SK-N-SH treated with all-trans-retinoic acid at 6 μM for 48 hours (cell line): Measurements from ENCODE around the gene CRABP1.

ENCODE experiments used
- ATAC-seq: fragments of 200-7000 bp; cut with Tn5 transposase; 3 replicates; pipeline ENCODE4 v1.9.1; 2020; ENCODE audit warnings: mild to moderate bottlenecking, moderate library complexity
- ARNTL ChIP-seq: fragments of 450-650 bp; formaldehyde crosslinking; IDR thresholded peaks from 2 replicates; pipeline ENCODE4 v1.5.0; 2020; ENCODE audit warnings: low read depth, mild to moderate bottlenecking, moderate library complexity, borderline replicate concordance
- BACH2 ChIP-seq: fragments of 250-450 bp; sonication (Bioruptor Pico); IDR thresholded peaks from 2 replicates; pipeline ENCODE4 v1.9.0; 2021; ENCODE audit warnings: mild to moderate bottlenecking, borderline replicate concordance
- CSDC2 ChIP-seq: fragments of 250-450 bp; sonication (Bioruptor Pico); IDR thresholded peaks from 2 replicates; pipeline ENCODE4 v1.5.0; 2020; ENCODE audit warnings: mild to moderate bottlenecking, moderate library complexity
- CSRNP3 ChIP-seq: fragments of 250-450 bp; sonication (Bioruptor Pico); IDR thresholded peaks from 2 replicates; pipeline ENCODE4 v1.5.1; 2021; ENCODE audit warnings: mild to moderate bottlenecking, moderate library complexity
- ESRRG ChIP-seq: fragments of 250-450 bp; sonication (Bioruptor Pico); IDR thresholded peaks from 2 replicates; pipeline ENCODE4 v1.6.1; 2021; ENCODE audit warnings: mild to moderate bottlenecking
- GLIS3 ChIP-seq: fragments of 250-450 bp; sonication (Bioruptor Pico); IDR thresholded peaks from 2 replicates; pipeline ENCODE4 v1.5.0; 2020; ENCODE audit warnings: mild to moderate bottlenecking, moderate library complexity
- ISL1 ChIP-seq: fragments of 250-450 bp; sonication (Bioruptor Pico); IDR thresholded peaks from 2 replicates; pipeline ENCODE4 v2.1.2; 2022; ENCODE audit warnings: mild to moderate bottlenecking, moderate library complexity
- OSR1 ChIP-seq: fragments of 250-450 bp; sonication (Bioruptor Pico); IDR thresholded peaks from 2 replicates; pipeline ENCODE4 v1.8.0; 2022; ENCODE audit warnings: moderate library complexity, mild to moderate bottlenecking, inconsistent platforms
- PATZ1 ChIP-seq: fragments of 250-450 bp; sonication (Bioruptor Pico); IDR thresholded peaks from 2 replicates; pipeline ENCODE4 v1.8.0; 2020; ENCODE audit warnings: mild to moderate bottlenecking, moderate library complexity, borderline replicate concordance
- PPARA ChIP-seq: fragments of 250-450 bp; sonication (Bioruptor Pico); IDR thresholded peaks from 2 replicates; pipeline ENCODE4 v1.5.0; 2020; ENCODE audit warnings: mild to moderate bottlenecking, borderline replicate concordance
- RARB ChIP-seq: fragments of 250-450 bp; sonication (Bioruptor Pico); IDR thresholded peaks from 2 replicates; pipeline ENCODE4 v1.8.0; 2021; ENCODE audit warnings: mild to moderate bottlenecking, moderate library complexity
- SNAI2 ChIP-seq: fragments of 250-450 bp; sonication (Bioruptor Pico); IDR thresholded peaks from 2 replicates; pipeline ENCODE4 v1.5.0; 2020; ENCODE audit warnings: mild to moderate bottlenecking, moderate library complexity
- TOX ChIP-seq: fragments of 250-450 bp; sonication (Bioruptor Pico); IDR thresholded peaks from 2 replicates; pipeline ENCODE4 v1.8.0; 2021; ENCODE audit warnings: mild to moderate bottlenecking, moderate library complexity, borderline replicate concordance
- TSHZ2 ChIP-seq: fragments of 250-450 bp; sonication (Bioruptor Pico); IDR thresholded peaks from 2 replicates; pipeline ENCODE4 v1.5.0; 2020; ENCODE audit warnings: mild to moderate bottlenecking, moderate library complexity
- ZC3H10 ChIP-seq: fragments of 250-450 bp; sonication (Bioruptor Pico); IDR thresholded peaks from 2 replicates; pipeline ENCODE4 v1.5.1; 2021; ENCODE audit warnings: mild to moderate bottlenecking, moderate library complexity
- ZFP3 ChIP-seq: fragments of 250-450 bp; sonication (Bioruptor Pico); IDR thresholded peaks from 2 replicates; pipeline ENCODE4 v1.5.0; 2020; ENCODE audit warnings: mild to moderate bottlenecking, moderate library complexity
- ZFP30 ChIP-seq: fragments of 450-650 bp; formaldehyde crosslinking; IDR thresholded peaks from 2 replicates; pipeline ENCODE4 v1.5.0; 2022; ENCODE audit warnings: mild to moderate bottlenecking, moderate library complexity
- ZNF565 ChIP-seq: fragments of 450-650 bp; formaldehyde crosslinking; conservative IDR thresholded peaks from 2 replicates; pipeline ENCODE4 v1.5.0; 2020; ENCODE audit warnings: low read depth, mild to moderate bottlenecking, moderate library complexity
- ZNF70 ChIP-seq: fragments of 450-650 bp; formaldehyde crosslinking; IDR thresholded peaks from 2 replicates; pipeline ENCODE4 v1.5.0; 2020; ENCODE audit warnings: mild to moderate bottlenecking, moderate library complexity
- ZNF8 ChIP-seq: fragments of 450-650 bp; formaldehyde crosslinking; IDR thresholded peaks from 2 replicates; pipeline ENCODE4 v1.5.0; 2020; ENCODE audit warnings: mild to moderate bottlenecking, moderate library complexity
- TF ChIP-seq, protein P1 (sequence below): fragments of 250-450 bp; sonication (Bioruptor Pico); IDR thresholded peaks from 2 replicates; pipeline ENCODE4 v1.5.1; 2020; ENCODE audit warnings: low read depth, mild to moderate bottlenecking, moderate library complexity
- TF ChIP-seq, protein P2 (sequence below): fragments of 250-450 bp; sonication (Bioruptor Pico); IDR thresholded peaks from 2 replicates; pipeline ENCODE4 v1.8.0; 2021; ENCODE audit warnings: low read depth, mild to moderate bottlenecking, moderate library complexity, borderline replicate concordance

Gene CRABP1

DNA sequence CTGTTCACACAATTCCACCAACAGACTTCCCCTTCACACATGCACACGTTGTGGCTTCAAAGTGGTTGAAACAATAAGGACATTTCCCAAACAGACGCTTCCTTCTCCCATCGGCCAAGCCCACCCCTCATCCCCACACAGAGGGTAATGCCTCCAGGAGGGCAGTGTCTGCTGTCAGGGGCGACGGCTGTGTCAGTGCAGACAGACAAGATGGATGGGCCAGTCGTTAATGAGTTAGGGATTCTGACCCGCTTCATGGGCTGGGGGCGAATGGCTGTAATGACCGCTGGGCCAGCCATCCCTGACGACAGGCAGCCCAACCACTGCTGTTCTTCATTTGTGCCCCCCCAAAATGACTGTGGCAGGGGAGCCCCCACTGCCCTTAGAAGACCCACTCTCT is 20.6 kb upstream of the CRABP1 start:
- ATAC-seq, result no peak
- TF ChIP-seq TSHZ2 (CRISPR knock-in tag), result no peak
- no peak for TF ChIP-seq ESRRG
- no peak for TF ChIP-seq TOX (CRISPR knock-in tag)
- TF ChIP-seq ZNF8 (CRISPR knock-in tag), result no peak
- TF ChIP-seq CSDC2 (CRISPR knock-in tag), result no peak
- no peak for TF ChIP-seq OSR1 (CRISPR knock-in tag)
- no peak for TF ChIP-seq ZFP3
- TF ChIP-seq PATZ1 (CRISPR knock-in tag), result no peak
- TF ChIP-seq RARB (CRISPR knock-in tag), result no peak
- TF ChIP-seq BACH2, result no peak
- no peak for TF ChIP-seq ZFP30 (CRISPR knock-in tag)
- TF ChIP-seq ARNTL (CRISPR knock-in tag), result no peak
- TF ChIP-seq ISL1, result no peak
- TF ChIP-seq PPARA, result no peak
- TF ChIP-seq SNAI2 (CRISPR knock-in tag), result no peak
- TF ChIP-seq ZNF70 (CRISPR knock-in tag), result no peak
- TF ChIP-seq CSRNP3 (CRISPR knock-in tag), result no peak
- TF ChIP-seq, protein P1, sequence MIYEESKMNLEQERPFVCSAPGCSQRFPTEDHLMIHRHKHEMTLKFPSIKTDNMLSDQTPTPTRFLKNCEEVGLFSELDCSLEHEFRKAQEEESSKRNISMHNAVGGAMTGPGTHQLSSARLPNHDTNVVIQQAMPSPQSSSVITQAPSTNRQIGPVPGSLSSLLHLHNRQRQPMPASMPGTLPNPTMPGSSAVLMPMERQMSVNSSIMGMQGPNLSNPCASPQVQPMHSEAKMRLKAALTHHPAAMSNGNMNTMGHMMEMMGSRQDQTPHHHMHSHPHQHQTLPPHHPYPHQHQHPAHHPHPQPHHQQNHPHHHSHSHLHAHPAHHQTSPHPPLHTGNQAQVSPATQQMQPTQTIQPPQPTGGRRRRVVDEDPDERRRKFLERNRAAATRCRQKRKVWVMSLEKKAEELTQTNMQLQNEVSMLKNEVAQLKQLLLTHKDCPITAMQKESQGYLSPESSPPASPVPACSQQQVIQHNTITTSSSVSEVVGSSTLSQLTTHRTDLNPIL (CRISPR knock-in tag), result no peak

- TF ChIP-seq ISL1 (no peak), RARB (CRISPR knock-in tag) (no peak), ZNF8 (CRISPR knock-in tag) (no peak), CSDC2 (CRISPR knock-in tag) (no peak), ZC3H10 (CRISPR knock-in tag) (no peak), ZNF70 (CRISPR knock-in tag) (no peak), TSHZ2 (CRISPR knock-in tag) (no peak), ESRRG (no peak), ZNF565 (no peak), ZFP3 (no peak), PPARA (no peak), TOX (CRISPR knock-in tag) (no peak), GLIS3 (CRISPR knock-in tag) (no peak), ARNTL (CRISPR knock-in tag) (no peak), ZFP30 (CRISPR knock-in tag) (no peak), SNAI2 (CRISPR knock-in tag) (no peak)
- TF ChIP-seq, protein P2, sequence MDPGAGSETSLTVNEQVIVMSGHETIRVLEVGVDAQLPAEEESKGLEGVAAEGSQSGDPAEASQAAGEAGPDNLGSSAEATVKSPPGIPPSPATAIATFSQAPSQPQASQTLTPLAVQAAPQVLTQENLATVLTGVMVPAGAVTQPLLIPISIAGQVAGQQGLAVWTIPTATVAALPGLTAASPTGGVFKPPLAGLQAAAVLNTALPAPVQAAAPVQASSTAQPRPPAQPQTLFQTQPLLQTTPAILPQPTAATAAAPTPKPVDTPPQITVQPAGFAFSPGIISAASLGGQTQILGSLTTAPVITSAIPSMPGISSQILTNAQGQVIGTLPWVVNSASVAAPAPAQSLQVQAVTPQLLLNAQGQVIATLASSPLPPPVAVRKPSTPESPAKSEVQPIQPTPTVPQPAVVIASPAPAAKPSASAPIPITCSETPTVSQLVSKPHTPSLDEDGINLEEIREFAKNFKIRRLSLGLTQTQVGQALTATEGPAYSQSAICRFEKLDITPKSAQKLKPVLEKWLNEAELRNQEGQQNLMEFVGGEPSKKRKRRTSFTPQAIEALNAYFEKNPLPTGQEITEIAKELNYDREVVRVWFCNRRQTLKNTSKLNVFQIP, result no peak
- TF ChIP-seq, protein P1 (CRISPR knock-in tag), result no peak
- ATAC-seq, result no peak
Observed at GRCh38 chr15:78320183-78320582, 20.0 kb upstream of the CRABP1 start.
